Measurements from ENCODE around the gene C19orf25.

DNA sequence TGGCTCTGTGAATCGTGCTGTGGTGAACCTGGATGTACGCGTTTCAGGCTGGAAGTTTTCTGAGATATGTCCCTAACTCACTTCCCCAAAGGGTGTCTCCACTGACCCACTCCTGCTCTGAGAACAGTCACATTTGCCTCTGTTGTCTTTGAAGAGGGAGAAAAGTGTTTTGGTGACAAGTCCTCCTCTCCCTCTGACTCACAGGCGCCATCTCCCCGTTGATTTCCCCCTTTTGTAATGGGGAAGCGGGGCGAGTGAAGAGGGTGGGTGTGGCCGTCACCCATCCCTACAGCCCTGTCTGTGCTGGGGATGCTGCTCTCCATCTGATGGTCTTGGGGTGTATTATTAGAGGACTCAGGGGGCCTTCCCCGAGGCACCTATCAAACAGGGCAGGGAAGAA is 19.5 kb downstream of the C19orf25 start:
- TF ChIP-seq, protein P1, sequence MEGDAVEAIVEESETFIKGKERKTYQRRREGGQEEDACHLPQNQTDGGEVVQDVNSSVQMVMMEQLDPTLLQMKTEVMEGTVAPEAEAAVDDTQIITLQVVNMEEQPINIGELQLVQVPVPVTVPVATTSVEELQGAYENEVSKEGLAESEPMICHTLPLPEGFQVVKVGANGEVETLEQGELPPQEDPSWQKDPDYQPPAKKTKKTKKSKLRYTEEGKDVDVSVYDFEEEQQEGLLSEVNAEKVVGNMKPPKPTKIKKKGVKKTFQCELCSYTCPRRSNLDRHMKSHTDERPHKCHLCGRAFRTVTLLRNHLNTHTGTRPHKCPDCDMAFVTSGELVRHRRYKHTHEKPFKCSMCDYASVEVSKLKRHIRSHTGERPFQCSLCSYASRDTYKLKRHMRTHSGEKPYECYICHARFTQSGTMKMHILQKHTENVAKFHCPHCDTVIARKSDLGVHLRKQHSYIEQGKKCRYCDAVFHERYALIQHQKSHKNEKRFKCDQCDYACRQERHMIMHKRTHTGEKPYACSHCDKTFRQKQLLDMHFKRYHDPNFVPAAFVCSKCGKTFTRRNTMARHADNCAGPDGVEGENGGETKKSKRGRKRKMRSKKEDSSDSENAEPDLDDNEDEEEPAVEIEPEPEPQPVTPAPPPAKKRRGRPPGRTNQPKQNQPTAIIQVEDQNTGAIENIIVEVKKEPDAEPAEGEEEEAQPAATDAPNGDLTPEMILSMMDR (IDR thresholded peaks at IDR 0.05) = no peak
- no peak for TF ChIP-seq POLR2A (IDR thresholded peaks at IDR 0.05)
- TF ChIP-seq POLR2AphosphoS5 (IDR thresholded peaks at IDR 0.05) = no peak

All from prostate gland (tissue), 2 donors.